MM.1S (cell line): ENCODE measurements around the gene ZMIZ1.

Experiments used
- EZH2 ChIP-seq: fragments of 300-600 bp; sonication (generic); optimal IDR thresholded peaks from 2 replicates; pipeline ENCODE3; 2017; ENCODE audit warnings: low read depth, mild to moderate bottlenecking, antibody characterized with exemption, low read length, mixed read lengths
- EZH2phosphoT487 ChIP-seq: fragments of 300-600 bp; sonication (generic); IDR thresholded peaks from 2 replicates; pipeline ENCODE4 v1.6.1; 2018; ENCODE audit warnings: antibody characterized with exemption, low read length
- TF ChIP-seq, protein P1 (sequence below): fragments of 300-600 bp; sonication (generic); IDR thresholded peaks from 2 replicates; pipeline ENCODE4 v1.5.1; 2016; ENCODE audit warnings: antibody characterized with exemption, low read length, mixed read lengths

GRCh38 chr10:79335470-79336235 lies 266.9 kb downstream of the ZMIZ1 start:
- TF ChIP-seq, protein P1, sequence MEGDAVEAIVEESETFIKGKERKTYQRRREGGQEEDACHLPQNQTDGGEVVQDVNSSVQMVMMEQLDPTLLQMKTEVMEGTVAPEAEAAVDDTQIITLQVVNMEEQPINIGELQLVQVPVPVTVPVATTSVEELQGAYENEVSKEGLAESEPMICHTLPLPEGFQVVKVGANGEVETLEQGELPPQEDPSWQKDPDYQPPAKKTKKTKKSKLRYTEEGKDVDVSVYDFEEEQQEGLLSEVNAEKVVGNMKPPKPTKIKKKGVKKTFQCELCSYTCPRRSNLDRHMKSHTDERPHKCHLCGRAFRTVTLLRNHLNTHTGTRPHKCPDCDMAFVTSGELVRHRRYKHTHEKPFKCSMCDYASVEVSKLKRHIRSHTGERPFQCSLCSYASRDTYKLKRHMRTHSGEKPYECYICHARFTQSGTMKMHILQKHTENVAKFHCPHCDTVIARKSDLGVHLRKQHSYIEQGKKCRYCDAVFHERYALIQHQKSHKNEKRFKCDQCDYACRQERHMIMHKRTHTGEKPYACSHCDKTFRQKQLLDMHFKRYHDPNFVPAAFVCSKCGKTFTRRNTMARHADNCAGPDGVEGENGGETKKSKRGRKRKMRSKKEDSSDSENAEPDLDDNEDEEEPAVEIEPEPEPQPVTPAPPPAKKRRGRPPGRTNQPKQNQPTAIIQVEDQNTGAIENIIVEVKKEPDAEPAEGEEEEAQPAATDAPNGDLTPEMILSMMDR = no peak
- TF ChIP-seq EZH2phosphoT487 (no peak), EZH2 (no peak)
